HG02642 (cell line): ENCODE measurements around the gene GRIA4.

Source experiments
- ATAC-seq: cut with Tn5 transposase; IDR thresholded peaks from one replicate; pipeline ENCODE4 v1.9.1; 2021; ENCODE audit warnings: mild to moderate bottlenecking; ENCODE audit not compliant: unreplicated experiment, poor library complexity

Gene GRIA4

GRCh38 chr11:106022795-106023275 lies 413.0 kb downstream of the GRIA4 start:
- ATAC-seq: no peak

DNA sequence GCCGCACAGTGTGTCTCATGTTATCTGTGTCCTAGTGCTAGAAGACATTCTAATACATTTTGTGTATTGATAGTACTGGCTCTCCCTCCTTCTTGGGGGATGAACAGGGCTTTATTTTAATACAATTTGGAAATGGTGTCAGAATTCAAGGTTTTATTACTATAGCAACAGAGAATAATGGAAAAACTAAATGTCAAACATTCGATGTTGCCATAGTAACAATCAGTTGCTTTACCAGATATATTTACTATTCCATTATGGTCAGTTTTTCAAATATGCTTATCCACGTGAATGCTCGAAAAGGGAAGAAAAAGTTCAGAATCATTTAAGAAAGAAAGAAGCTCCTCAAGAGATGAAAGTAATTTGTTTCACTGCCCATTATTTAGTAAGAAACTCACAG lies 420.7 kb downstream of the GRIA4 start:
- ATAC-seq: no peak

DNA sequence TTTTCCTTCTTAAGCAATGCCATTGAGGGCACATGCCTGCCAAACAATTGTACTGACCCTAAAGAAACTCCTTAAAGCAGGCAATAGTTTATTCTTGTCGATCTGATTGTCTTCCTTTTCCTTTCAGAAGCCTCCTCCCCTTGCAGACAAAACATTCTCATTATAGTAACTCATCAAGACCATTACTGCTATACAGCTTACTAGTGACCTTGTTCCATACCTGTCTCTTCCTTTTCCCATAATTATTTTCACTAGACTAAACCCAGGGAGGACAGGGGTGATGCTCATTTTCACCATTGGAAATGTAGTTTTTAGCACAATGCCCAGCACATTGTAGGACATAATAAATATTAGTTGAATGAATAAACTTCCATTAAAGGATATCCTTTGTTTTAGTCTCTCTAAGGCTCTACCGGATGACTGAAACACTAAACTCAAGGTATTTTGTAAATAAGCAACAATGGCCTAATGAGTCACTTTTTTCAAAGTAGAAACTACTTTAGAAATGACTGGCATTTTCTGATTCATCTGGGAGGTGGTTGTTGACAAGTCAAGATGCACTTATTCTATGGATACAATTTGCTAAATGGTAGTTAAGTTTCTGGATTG lies 421.4 kb downstream of the GRIA4 start:
- no peak for ATAC-seq
